Gastroesophageal sphincter (tissue), 3 donors: Measurements from ENCODE around the gene GRM7.

Experiments used
- EP300 ChIP-seq: sonication (generic); formaldehyde crosslinking; IDR thresholded peaks from one replicate; pipeline ENCODE4 v1.6.1; 2017; ENCODE audit warnings: antibody characterized with exemption, mild to moderate bottlenecking
- POLR2AphosphoS5 ChIP-seq: sonication (generic); formaldehyde crosslinking; IDR thresholded peaks from one replicate; pipeline ENCODE4 v1.6.1; 2017; ENCODE audit warnings: antibody characterized with exemption
- TF ChIP-seq, protein P1 (sequence below), 4 experiments: fragments of 200-600 bp in 2 of 4; fragments of 450-650 bp in 2 of 4; sonication (generic) in 1 of 4; IDR thresholded peaks; one replicate each; pipeline ENCODE4 v1.5.1; 2017 to 2019; ENCODE audit warnings: antibody characterized with exemption in 4 of 4, mild to moderate bottlenecking in 2 of 4, moderate library complexity in 2 of 4

DNA sequence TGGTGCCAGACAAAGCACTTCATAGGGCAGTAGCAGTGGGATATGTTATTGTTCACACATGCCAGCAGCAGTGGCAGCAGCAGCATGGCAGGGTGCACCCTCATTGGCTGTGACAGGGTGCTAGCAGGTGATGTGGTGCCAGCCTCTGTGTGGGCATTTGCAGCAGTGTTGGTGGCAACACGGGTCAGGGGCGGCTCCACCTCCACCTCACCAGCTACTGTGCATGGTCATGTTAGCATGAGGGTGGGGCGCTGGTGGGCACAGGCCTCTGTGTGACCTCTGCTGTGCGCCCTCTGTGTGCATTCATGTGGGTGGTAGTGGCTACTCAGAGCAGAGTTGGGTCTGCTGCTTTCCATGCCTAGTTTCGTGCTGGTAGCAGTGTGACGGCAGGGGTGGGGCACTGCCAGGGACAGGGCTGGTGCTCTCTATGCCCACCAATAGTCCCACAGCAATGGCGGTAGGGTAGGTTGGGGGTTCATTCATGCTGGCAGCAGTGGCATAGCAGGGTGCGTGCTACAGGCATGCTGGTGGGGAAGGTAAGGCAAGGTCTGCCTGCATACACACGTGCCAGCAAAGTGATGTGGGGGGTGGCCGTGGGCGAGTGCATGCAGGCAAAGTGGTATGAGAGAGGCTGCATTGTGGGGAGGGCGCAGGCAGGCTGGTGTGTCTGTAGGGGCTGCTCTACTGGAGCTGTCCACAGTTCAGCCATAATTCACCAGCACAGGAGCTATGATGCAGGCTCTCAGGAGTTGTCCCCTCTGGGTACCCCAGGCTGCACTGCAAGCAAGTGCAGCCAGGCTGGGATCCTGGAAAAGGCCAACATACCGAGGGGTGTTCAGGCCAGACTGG is 402.7 kb downstream of the GRM7 start:
- TF ChIP-seq, protein P1, sequence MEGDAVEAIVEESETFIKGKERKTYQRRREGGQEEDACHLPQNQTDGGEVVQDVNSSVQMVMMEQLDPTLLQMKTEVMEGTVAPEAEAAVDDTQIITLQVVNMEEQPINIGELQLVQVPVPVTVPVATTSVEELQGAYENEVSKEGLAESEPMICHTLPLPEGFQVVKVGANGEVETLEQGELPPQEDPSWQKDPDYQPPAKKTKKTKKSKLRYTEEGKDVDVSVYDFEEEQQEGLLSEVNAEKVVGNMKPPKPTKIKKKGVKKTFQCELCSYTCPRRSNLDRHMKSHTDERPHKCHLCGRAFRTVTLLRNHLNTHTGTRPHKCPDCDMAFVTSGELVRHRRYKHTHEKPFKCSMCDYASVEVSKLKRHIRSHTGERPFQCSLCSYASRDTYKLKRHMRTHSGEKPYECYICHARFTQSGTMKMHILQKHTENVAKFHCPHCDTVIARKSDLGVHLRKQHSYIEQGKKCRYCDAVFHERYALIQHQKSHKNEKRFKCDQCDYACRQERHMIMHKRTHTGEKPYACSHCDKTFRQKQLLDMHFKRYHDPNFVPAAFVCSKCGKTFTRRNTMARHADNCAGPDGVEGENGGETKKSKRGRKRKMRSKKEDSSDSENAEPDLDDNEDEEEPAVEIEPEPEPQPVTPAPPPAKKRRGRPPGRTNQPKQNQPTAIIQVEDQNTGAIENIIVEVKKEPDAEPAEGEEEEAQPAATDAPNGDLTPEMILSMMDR (IDR thresholded peaks at IDR 0.05), result no peak
- no peak for TF ChIP-seq POLR2AphosphoS5
- TF ChIP-seq EP300, result no peak
